ENCODE measurements around the gene OTOG. TPM values are rescaled to one million over a fixed set of nuclear protein-coding genes. Genes with fewer than 3 reads are reported as not detected.

OTOG gene
- total RNA-seq, 1 donor from 2014 or later = not detected

GRCh38 chr11:17580271-17580670 lies 33.2 kb downstream of the OTOG start:
- ATAC-seq (no peak), DNase-seq (ENCODE audit: low spot score) (no peak)

DNA sequence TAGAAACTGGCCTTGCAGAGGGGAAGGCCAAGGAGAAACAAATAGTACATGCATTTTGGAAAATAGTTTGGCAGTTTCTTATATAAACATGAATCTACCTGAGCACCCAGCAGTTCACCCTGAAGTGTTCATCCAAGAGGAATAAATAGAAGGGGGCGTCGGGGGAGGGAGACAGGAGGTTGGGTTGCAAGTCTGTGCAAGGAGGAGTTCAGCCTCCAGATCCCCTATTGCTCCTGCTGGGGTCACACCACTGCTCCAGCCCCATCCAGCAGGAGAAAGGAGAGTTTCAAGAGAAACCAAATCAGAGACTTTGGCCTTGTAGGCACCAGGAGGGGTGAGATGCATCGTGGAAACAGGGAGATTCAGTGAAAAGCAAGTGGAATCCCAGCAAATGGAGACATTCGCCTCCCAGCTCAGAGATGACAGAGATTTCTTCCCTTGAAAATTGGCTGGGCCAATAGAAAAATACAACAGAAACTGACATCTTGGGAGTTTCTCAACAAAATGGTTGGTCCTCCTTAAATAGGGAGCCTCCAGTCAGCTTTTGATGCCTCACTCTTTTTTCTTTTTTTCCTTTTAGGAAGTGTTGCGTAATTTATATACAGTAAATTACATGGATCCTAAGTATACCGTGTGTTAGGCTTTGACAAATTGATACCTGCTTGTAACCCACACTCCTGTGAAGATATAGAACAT lies 34.1 kb downstream of the OTOG start:
- ATAC-seq (no peak), DNase-seq (ENCODE audit: low spot score) (no peak)

GRCh38 chr11:17581732-17582053 lies 34.6 kb downstream of the OTOG start:
- DNase-seq (ENCODE audit: low spot score) (no peak), ATAC-seq (no peak)

DNA sequence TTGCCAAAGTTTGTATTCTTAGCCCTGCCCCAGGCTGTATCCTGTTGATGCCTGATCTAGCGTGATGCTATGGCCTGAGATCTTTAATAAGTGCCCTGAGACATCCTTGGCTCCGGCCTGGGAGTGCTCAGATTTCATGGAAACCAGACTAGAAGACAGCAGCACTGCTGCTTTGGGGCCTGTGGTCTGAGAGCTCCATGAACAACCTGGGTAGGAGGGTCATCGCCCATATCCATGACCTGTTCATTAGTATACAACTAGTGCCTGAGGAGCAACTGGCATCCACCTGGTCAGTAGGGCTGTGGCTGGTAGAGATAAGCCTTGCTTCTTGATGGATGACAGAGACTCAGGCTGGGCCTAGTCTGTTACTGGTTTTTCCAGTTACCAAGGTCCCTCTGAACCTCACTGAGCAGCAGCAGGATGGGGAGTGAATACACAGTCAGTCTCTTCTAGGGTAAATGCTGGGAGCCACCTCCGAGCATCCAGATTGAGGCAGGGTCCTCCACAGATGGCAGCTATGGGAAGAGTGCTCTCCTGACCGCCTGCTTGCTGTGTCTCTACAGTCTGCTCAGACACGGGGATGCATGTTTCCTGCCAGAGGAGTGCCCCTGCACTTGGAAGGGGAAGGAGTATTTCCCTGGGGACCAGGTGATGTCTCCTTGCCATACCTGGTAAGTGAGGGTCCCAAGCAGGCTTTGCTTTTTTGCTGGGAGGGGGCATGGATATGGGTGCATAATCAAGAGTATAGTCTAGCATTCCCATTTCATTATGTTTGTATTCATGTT lies 39.0 kb downstream of the OTOG start:
- ATAC-seq (no peak), DNase-seq (ENCODE audit: low spot score) (peak; percentile 18)

DNA sequence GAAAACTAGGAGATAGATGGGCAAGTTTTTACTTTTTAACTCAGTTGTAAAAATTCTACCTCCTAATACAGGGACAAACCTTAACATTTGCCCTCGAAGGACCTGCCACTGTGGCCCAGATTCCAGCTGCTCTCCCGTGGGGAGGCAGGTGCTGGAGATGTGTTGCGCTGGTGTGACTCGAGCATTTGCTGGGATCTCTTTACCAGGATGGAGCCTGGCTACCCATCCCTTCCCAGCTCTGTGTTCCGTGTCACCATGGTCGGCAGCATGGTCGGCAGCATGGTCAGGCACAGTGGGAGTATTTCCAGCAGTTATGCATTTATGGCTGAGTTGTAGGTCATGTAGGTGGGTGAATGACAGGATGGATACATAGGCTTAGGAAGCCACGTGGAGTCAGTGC lies 41.1 kb downstream of the OTOG start:
- DNase-seq (ENCODE audit: low spot score) (peak; percentile 14), ATAC-seq (no peak)

DNA sequence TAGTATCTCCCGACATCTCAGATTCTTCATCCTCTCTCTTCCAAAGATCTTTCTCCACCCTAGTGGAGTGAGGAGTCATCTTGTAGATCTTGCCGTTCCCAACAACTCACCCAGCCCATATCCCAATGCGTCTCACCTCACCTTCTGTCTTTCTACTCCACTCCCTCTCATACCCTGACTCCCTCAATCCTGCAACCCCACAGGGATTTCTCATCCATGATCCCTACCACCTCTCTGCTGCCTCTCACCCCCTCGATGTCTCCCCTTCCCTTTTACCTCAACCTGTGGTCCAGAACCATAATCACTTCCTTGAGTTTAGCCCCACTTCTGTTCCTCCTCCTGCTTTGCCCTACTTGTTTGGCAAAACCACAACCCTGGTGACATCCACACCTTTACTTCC lies 41.7 kb downstream of the OTOG start:
- DNase-seq (ENCODE audit: low spot score) (no peak), ATAC-seq (no peak)

- DNase-seq (ENCODE audit: low spot score) = peak; percentile 18
- ATAC-seq = no peak
Observed at GRCh38 chr11:17590463-17590862, 43.4 kb downstream of the OTOG start.

DNA sequence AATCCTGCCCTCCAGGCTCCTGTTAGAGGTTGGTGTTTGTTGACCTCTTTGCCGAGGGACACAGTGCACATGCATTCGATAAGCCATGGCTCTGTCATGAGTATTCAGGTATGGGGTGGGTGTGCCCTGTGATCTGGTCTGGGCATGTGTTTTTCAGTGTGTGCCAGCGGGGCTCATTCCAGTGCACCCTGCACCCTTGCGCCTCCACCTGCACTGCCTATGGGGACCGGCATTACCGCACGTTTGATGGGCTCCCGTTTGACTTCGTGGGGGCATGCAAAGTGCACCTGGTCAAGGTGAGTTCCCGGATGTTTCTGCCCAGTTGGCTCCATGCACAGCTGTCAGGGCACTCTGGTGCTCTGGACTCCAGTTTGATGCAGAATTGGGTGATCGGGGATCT lies 44.2 kb downstream of the OTOG start:
- DNase-seq (ENCODE audit: low spot score) (peak; percentile 33), ATAC-seq (no peak)

- DNase-seq (ENCODE audit: low spot score) (peak; percentile 33), ATAC-seq (no peak)
Observed at GRCh38 chr11:17593466-17594245, 46.6 kb downstream of the OTOG start.

DNA sequence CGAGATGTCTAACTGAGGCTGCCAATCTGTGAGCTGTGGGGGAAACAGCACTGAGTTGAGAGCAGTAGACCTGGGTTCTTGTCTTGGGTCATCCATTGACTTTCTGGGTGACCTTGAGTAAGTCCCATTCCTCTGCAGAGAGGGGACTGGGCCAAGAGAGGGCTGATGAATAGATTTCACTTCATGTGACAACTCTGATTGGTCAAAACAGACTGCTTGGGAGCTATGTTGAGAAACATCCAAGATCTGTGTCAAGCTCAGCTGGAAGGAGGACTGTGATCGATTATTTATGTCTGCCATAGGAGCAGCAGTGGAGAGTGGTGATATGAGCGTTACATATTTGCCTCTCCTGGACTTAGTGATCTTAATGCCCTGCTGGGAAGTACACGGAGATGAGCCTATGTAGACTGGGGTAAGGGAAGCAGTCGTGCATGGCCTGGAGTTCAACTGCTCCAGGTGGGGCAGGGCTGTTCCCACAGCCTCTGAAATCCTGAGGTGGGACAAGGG lies 47.7 kb downstream of the OTOG start:
- DNase-seq (ENCODE audit: low spot score) (no peak), ATAC-seq (no peak)

DNA sequence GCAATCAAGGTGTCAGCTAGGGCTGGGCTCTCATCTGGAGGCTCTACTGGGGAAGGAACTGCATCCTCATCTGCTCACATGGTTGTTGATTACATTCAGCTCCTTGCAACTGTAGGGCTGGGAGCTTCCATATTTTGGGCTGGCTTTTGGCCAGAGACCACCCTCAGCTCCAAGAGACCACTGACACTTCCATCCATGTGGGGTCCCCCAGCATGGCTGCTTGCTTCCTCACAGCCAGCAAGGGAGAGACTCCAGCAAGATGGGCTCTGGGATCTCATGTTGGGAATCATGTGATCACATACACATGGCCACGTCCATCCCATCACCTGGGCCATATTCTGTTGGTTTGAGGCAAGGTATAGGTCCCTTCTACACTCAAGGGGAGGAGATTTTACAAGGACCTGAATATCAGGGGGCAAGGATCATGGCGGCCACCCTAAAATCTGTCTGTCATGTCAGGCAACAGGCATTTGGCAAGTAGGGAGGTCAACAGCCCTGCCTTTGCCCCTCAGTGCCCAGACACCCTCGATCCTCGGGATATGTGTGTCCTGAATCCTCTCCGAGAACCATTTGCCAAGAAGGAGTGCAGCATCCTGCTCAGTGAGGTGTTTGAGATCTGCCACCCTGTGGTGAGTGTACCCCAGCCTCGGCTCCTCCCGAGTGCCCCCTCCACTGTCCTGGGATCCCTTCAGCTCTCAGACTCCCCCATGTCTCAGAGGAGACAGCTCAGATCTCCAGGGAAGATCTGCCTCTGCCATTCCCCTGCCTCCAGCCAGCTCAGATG lies 48.7 kb downstream of the OTOG start:
- peak; percentile 35 for DNase-seq (ENCODE audit: low spot score)
- ATAC-seq = no peak

GRCh38 chr11:17596310-17596669 lies 49.2 kb downstream of the OTOG start:
- no peak for DNase-seq (ENCODE audit: low spot score)

DNA sequence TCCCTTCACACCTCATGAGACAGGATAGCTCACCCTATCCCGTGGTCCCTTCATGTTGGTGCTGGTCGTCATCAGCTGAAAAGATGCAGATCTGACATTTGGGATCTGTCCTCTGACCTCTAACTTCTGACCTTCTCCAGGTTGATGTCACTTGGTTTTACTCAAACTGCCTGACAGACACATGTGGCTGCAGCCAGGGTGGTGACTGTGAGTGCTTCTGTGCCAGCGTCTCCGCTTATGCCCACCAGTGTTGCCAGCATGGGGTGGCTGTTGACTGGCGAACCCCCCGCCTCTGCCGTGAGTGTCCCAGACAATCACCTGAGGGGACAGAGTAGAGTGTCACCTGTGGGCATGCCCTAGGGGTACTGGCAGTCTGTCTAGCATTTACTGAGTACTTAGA lies 49.7 kb downstream of the OTOG start:
- no peak for ATAC-seq
- peak; percentile 35 for DNase-seq (ENCODE audit: low spot score)

More at GRCh38 chr11:17596310-17596669, 49.2 kb downstream of the OTOG start:
- ATAC-seq = no peak

GRCh38 chr11:17597770-17598169 lies 50.7 kb downstream of the OTOG start:
- no peak for ATAC-seq
- peak; percentile 33 for DNase-seq (ENCODE audit: low spot score)

GRCh38 chr11:17598700-17599459 lies 51.8 kb downstream of the OTOG start:
- DNase-seq (ENCODE audit: low spot score) = peak; percentile 66
- ATAC-seq = peak; percentile 96

DNA sequence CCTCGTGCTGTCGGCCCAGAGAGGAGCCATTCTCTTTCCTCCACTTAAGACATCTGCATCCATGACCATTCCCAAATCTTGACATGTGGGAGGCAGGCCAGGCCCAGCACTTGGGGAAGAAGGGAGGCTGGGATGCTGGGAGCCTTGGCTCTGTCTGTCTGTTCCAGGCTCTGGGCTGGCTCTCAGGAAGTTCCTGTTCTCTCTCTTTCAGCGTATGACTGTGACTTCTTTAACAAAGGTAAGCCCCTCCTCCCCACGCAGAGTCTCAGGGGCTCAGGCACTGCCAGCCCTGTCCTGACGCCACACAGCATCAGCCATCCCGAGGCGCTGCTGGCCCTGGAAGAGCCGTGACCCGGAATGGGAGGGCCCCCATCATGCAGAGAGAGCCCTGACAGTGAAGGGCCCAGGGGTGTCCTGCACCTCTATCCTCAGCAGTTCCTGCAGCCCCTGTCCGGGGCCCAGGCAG lies 52.4 kb downstream of the OTOG start:
- DNase-seq (ENCODE audit: low spot score) (peak; percentile 22), ATAC-seq (no peak)

DNA sequence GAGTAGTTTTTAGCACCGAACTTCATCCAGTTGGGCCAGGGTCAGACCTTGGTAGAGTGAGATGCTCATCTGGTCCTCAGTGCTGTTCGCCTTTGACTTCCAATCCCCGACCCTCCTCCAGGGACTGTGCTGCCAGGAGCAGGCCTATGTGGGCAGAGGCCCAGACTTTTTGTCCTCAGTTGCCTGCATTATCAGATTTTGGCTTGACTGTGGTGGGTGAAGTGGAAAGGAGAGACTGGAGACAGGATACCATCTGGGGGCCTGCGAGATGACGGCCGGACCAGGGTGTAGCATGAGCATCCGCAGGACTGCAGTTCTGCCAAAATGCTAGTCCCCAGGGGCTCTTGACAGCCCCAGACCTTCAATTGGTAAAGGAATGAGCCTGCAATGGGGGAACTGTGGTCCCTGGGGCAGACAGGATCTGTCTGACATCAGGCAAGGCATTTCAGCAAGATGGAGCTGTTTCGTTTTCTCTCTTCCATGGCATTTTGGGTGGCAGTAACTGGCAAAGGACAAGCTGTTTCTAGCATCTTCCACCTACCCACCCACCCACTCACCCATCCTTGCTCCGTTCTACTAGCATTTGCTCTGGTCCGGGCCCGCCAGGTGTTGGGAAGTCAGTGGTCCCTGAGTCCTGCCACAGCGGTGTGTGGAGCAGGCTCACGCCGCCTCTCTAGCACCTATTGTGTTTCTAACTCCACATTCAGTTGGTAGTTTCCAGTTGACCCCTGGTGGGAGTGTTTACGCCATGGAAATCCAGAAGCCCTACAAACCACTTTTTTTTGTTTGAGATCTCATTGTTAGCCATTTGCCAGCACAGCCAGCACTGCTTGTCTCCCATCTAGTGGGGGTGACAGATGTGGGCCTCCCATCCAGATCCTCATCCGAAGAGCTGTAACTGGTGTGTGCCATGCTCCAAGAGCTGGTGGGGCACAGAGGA lies 53.5 kb downstream of the OTOG start:
- DNase-seq (ENCODE audit: low spot score) (peak; percentile 35), ATAC-seq (no peak)

DNA sequence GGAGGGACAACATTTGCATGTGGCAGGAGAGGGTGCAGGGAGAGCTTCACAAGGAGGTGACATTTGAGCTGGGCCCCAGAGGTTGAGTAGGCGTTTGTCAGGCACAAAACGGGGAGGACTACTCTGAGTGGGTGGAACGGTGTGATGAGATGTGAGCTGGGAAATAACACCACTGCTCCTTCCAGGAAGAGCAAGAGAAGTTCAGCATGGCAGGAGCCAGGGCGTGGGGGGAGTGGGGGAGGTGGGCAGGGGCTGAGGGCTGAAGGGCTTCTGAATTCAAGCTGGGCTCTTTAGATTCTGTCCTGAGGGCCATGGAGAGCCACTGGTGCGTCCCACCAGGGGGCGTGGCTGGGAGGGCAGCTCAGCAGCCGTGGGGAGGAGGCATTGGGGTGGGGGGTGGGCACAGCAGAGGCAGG lies 54.2 kb downstream of the OTOG start:
- ATAC-seq (no peak), DNase-seq (ENCODE audit: low spot score) (peak; percentile 16)

GRCh38 chr11:17601676-17602075 lies 54.6 kb downstream of the OTOG start:
- ATAC-seq (no peak), DNase-seq (ENCODE audit: low spot score) (peak; percentile 29)
